GM13976 (cell line): ENCODE results near the gene HOXB9.

Experiments
- DNase-seq: peaks from one replicate; pipeline ENCODE4 v3.0.0; 2012; ENCODE audit warnings: low spot score
- in situ Hi-C: fragments of 300-500 bp; cut with MboI; formaldehyde crosslinking; loops from one replicate; pipeline ENCODE4 v1.12.0; 2022; ENCODE audit warnings: low sequenced_read_pairs, mixed read lengths, inconsistent platforms; ENCODE audit not compliant: unreplicated experiment
- TF ChIP-seq, protein P1 (sequence below): IDR thresholded peaks from 2 replicates; pipeline ENCODE4 v1.5.1; 2012; ENCODE audit warnings: borderline replicate concordance, mild to moderate bottlenecking; ENCODE audit not compliant: insufficient read depth; ENCODE audit errors: extremely low read depth, missing control alignments, control extremely low read depth

The HOXB9 gene

DNA sequence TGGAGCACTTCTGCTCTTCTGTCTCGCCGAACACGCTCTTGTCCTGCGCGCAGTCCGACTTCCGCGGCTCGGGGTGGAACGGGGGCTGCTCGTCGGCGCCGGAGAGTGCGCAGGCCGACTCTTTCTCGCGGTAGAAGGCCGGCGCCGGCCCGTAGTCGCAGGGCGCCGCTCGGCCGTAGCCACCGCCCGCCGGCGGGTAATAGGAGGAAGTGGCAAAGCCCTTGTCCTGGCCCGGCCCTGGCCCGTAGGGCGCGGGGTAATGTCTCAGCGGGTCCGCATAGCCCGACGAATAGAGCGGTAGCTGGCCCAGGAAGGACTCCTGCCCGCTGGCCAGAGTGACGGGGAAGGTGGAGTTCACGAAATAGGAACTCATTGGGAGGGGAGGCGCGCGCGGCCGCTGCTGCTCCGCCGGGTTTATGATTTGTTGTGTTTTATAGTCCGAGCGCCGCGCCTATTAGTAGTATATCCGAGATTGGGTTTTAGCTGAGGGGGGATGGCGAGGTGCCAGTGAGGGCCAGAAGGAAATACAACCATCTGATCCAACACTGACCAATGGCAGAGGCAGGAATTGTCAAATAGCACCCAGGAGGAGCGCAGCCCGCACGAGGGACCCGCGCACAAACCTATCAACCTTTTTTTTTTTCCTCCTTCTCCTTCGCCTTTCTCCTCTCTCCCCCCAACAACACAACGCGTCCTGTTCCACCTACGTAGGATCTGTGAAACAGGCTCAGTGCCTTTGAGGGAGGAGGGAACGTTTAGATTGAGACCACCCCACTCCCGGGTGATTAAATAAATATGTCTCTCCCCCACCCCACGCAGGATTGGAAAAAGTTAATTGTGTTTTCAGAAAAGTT, 28.2 kb downstream of the HOXB9 start:
- in situ Hi-C loops, result no loop called here
- peak; percentile 74 for DNase-seq
- TF ChIP-seq, protein P1, sequence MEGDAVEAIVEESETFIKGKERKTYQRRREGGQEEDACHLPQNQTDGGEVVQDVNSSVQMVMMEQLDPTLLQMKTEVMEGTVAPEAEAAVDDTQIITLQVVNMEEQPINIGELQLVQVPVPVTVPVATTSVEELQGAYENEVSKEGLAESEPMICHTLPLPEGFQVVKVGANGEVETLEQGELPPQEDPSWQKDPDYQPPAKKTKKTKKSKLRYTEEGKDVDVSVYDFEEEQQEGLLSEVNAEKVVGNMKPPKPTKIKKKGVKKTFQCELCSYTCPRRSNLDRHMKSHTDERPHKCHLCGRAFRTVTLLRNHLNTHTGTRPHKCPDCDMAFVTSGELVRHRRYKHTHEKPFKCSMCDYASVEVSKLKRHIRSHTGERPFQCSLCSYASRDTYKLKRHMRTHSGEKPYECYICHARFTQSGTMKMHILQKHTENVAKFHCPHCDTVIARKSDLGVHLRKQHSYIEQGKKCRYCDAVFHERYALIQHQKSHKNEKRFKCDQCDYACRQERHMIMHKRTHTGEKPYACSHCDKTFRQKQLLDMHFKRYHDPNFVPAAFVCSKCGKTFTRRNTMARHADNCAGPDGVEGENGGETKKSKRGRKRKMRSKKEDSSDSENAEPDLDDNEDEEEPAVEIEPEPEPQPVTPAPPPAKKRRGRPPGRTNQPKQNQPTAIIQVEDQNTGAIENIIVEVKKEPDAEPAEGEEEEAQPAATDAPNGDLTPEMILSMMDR, result no peak

DNA sequence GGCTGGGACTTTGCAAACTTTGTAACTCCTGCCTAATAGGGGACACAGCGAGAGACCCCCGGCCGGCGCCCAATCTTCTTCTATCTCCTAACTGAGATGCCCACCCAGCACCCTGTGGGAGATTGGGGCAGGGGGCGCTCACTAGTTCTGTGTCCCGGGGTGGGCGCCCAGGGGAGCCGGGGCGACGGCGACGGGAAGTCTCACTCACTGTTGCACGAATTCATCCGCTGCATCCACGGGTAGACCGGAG, 28.7 kb downstream of the HOXB9 start:
- no peak for DNase-seq
- in situ Hi-C loops, result no loop called here
- TF ChIP-seq, protein P1, result no peak

- TF ChIP-seq, protein P1, result no peak
- in situ Hi-C loops, result no loop called here
- no peak for DNase-seq
Measured at GRCh38 chr17:48596735-48597527, 29.2 kb downstream of the HOXB9 start.

GRCh38 chr17:48596000-48596734, 30.0 kb downstream of the HOXB9 start:
- TF ChIP-seq, protein P1, result no peak
- in situ Hi-C loops, result no loop called here
- DNase-seq, result no peak

GRCh38 chr17:48595278-48595999, 30.7 kb downstream of the HOXB9 start:
- TF ChIP-seq, protein P1, result no peak
- DNase-seq, result no peak
- in situ Hi-C loops, result no loop called here
